Kidney tubule cell (primary cell): ENCODE data around the gene MBNL2.
A peak's percentile ranks its signal among the peaks of the same experiment; 100 is the strongest.

Source experiments
- DNase-seq: peaks from one replicate; pipeline ENCODE4 v3.0.0-alpha.2; 2018; ENCODE audit warnings: low spot score

The MBNL2 gene

DNA sequence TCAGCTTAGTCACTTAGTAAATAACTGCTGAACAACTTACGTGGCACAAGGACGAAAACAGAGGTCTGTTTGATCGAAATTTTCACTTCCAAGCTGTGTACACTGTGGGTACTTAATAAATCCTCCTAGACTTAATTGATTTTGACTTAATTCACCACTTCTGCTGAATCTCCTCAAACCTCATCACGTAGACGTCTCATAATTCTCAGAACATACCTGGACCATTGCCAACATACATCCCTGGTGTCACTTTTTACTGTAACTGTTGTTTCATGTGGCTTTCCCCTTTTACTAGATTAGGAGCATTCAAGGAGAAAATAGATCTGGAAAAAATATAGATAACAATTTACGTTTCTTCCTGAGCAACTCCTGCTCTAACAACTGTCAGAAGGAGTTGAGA, 105.0 kb downstream of the MBNL2 start:
- no peak for DNase-seq

DNA sequence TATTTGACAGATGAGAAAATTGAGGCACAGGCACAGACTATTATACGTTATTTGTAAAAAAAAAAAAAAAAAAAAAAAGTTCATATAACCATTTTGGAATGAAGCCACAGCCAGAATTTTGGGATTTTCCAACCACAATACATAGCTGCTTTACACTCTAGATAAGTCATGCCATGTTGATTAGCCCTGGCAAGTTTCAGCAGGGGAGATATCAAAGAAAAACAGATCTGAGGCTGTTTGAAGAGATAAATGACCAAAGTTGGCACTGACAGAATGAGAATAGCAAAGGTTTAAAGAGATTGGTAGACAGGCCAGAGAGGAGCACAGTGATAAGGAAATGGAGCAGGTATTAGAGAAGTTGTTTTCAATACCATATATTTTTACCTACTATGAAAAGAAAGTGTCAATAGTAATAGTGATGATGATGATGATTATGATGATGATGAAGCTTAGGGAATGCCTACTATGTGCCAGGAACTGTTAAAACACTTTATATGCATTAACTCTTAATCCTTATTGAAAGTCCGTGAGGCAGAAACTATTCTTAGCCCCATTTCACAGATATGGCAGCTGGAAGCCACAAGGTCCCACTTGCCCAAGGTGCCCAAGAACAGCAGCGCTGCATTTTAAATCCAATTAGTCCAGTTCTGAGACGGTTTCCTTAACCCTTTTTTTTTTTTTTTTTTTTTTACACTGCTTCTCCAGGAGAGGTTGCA, 105.5 kb downstream of the MBNL2 start:
- DNase-seq: peak; percentile 1

DNA sequence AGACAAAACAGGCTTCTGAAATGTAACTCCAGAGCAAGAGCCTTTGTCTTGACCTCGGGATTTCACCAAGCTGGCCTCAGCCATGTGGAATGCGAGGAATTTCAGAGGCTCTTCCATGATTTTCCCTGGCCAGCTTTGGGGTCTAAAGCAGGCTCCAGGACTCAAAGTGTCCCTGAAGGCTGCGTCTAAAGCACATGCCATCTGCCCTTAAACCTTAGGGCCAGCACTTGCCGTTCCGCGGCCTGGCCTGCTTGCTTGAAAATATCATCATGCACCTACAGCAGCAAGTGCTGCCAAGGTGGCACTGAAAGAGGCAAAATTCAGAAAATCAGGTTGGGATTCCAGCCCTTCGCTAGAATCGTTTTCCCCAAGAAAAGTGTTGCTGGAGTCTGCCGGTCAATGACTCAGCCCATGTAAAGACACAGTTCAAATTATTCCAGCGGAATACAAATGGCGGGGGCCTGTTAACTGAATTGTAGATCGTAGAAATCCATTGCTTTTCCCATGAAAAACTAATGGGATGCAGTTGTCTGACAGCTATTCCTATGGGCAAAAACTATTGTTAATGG, 106.2 kb downstream of the MBNL2 start:
- DNase-seq: peak; percentile 86

DNA sequence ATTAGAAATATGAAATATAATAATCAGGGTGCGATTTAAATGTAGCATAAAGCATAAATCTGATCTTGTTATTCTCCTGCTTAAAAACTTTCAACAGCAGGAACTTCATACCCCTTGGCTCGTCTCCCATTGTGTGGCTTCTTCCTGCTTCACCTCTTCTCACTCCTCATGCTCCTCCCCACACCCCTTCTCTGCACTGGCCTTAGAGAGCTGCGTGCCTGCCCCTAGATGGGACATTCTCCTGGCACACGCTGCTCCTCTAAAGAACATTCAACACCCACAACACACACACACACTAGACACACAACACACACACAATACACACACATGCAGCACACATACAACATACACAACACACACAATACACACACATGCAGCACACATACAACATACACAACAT, 107.2 kb downstream of the MBNL2 start:
- DNase-seq: peak; percentile 22

DNA sequence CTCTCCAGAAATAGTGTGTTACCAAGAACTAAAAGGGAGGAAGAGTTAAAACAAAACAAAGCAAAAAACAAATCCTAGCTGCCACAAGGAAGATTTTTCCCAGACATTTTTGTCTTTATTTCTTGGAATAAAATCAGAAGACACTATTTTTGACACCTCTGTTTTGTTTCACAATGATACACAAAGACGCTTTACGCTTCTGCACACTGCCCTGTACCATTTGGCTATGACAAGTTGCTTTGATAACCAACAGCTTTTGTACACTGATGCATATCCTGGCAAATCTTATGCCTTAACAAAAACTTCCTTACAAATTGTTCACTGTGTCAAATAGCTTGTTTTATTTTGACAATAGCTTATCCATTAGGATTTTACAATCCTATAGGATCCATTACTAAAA, 108.3 kb downstream of the MBNL2 start:
- no peak for DNase-seq

DNA sequence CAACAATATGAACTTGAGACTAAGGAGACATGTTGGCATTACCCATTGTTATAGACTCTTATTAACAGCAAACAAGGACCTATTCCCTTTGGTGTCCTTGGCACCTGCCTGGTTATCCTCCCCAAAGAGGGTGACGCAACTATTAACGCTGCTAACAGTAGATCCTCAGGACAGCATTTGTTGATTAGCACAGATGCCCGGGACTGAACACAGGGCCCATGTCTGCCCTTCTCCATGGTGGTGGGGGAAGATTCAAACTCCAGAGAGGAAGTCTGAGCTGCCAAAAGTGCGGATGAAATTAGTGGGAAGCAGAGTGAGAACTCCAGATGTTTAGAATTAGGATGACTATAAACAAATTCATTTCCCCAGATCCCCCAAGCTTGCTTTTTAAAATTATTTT, 110.6 kb downstream of the MBNL2 start:
- no peak for DNase-seq

DNA sequence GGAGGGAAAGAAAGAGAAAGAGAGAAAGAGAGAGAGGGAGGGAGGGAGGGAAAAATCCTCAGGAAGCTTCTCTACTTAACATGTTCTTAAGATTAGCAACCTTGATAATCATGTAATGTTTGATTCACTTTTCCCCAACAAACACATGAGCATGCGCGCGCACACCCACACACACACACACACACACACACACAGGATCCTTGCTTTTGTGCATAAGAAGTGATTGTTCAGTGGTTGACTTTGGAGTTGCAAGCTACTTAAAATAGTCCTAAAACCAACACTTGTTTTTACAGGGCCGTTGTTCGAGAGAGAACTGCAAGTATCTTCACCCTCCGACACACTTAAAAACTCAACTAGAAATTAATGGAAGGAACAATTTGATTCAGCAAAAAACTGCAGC, 111.8 kb downstream of the MBNL2 start:
- no peak for DNase-seq

DNA sequence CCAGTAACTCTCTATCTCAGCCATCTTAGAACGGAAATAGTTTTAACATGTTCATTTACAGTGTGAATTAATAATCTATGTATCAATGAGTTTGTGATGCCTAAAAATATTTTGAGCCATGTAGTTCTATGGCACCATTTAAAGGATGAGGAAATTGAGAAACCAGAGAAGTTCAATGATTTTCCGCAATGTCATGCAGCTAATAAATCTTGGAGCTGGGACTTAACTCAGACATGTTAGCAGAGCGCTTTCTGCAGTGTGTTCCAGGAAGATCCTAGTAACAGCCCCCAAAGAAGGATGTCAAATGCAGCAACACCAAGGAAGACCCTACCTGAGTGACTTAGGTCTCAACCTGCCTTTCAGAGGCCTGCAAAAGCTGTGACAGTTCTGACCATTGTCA, 112.6 kb downstream of the MBNL2 start:
- no peak for DNase-seq

DNA sequence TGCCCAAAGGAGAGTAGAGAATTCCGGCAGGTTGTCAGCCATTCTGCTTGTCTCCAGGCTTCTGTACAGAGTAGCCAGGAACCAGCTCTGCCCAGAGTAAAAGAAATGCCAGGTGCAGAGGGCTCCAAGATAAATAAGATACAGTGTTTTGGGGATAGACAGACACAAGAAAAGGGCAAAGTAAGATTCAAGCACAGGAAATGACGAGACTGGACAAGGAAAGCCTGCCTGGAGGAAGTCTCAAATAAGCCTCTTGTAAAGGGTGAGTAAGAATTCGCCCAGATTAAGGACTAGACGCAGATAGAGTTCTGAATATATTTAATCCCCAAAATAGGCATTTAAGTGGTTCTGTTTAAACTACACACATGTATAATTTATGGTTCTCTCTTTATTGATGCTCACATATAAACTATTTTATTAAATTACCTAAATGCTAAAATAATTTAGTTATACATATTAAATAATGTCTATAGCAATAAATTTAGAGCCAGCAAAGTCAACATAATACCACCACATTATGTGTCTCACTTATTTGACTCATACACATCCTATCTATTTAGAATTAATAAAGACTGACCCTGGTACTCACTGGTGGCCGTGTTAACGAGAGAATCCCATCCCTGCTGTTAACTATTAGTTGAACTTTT, 113.5 kb downstream of the MBNL2 start:
- no peak for DNase-seq

DNA sequence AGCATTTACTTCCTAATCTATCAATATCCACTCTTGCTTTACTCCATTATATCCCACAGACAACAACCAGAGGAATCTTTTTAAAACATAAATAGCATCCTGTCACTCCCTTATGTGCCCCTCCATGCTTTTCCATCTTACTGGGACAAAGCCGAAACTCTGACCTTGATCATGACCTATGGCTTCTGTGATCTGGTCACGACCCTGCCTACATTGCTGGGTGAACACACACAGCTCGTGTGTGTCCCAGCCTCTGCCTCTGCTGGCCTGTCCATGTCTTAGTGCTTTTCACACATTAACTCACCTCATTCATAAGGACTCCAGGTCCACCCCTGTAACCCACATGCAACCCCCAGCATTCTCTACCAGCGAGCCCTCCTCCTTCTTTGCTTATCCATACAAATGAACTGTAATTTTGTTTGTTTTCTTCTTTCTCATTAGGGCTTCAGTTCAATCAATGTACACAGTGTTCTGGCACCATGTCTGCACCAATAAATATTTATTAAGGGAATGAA, 115.9 kb downstream of the MBNL2 start:
- DNase-seq: no peak

DNA sequence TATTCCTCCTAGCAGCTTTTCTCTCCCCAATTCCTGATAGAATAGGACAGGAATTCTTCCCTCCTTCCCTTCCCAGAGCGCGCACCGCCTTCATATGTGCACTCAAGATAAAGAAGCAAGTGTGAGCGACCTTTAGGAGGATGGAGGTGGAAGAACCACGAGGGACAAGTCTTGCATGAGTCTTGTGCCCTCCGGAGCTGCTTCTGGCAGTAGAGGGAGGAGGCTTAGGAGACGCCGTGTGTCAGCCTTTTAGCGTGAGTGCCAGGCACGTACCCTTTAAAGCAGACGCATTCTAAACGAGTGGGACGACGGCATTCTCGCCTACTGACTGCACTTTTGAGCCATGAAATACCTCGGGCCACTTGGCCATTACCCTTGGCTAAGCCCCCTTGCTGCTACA, 116.4 kb downstream of the MBNL2 start:
- no peak for DNase-seq

DNA sequence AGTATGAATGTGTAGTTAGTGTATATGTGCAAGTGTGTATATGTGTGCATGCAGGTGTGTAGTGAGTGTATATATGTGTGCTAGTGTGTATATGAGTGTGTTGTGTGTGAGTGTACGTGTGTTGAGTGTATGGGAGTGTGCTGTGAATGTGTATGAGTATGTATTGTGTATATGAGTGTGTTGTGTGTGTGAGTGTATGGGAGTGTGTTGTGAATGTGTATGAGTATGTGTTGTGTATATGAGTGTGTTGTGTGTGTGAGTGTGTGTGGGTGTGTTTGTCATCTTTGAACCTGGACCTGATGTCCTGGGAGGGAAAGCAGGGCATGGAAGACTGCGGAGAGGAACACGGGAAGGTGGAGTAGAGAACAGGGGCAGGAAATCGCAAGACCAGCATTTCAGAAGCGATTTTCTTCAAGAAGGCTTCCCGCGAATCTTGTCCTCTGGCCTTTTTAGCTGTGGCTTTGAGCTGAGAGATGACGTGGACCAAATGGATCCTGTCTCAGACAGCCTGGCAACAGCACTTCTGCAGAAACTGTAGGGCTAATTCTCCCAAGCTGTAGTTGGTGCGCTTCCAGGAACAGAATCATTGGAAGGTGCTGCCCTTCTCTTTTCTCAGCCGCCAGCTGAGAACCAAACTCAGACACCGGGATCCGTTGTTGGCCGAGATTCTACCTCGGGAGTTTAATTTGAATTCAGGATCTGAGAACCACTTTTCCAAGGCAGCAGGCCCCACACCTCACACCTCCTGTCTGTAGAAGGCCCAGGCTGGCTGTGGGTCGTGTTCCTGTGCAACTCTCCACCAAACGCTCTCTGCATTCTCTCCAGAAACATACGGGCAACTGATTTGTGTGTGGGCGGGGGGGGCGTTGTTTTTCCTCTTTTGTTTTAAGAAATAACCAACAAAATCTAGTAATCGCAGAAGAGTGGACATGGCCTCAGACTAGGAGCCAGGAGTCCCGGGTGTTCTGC, 117.2 kb downstream of the MBNL2 start:
- peak; percentile 11 for DNase-seq

DNA sequence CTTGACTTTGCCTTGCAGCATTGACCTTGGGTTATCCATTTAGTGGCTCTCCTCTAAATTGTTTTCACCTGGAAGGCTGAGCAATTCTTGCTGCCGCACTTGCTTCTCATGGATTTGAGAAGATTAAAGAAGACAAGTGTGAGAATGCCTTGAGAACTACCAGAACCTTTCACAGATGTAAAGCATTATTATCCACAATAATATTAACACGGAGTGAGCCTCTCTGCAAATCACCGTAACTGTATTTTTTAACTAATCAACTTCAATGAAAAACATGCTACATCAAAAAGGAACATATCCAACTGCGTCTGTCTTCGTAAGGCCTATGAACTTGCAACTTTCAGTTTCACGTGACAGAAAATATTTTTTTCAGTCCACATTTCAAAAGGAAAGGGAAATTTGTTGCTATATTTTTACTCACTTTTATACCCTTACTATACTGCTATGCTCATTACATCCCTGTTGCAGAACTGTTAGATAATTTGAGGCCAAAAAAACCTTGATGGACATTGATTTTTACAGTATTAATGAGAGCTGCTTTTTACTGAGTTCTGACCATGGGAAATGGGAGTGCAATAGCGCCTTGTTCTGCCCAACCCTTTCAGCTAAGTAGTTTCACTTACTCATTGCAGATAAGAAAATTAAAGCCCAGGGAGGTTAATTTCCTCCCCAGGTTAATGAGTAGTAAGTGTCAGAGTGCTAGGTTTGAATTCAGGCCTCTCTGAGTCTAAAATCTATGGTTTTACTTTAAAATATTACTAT, 118.0 kb downstream of the MBNL2 start:
- no peak for DNase-seq

DNA sequence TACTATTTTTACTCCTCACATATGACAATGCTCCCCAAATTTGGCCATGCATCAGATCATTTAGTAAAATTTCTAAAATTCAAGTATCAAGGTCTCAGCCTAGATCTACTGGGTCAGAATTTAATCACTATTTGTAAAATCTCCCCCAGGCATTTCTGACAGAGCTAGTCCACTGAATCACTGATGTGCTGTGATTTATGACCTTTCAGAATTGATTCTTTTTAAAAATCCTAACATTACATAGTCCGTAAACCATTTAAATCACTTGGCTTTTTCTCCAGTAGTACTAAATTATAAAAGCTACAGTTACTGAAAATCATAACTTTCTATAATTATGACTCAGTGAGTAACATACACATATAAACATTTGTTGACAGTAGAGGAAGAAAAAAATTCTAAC, 119.0 kb downstream of the MBNL2 start:
- DNase-seq: no peak

DNA sequence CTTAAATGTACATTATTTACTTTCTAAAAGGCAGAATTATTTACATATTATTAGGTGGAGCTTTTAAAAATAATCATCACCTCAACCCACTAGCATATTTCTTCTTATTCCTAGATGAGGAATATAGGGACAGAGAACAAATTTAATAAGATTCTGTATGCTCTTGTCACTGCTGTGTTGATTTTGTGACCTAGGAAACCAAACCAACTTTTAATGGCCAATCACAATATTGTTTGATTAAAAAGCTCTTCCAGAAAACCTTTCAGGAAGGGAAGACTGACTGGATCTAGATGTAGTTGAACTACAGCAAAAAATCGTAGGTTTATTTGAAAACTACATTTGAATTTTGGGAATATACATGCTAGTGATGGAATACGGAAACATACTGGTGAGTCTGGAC, 120.0 kb downstream of the MBNL2 start:
- DNase-seq: no peak

DNA sequence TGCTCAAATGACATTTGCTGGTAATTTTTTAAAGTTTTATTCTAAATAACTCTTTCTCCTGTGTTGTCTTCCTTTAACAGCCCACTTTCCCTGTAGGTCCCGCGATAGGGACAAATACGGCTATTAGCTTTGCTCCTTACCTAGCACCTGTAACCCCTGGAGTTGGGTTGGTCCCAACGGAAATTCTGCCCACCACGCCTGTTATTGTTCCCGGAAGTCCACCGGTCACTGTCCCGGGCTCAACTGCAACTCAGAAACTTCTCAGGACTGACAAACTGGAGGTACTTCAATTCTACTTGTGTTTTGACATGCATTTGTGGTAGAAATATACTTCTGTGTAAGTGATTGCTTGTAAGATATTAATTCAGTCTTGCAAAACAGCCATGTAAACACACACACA, 120.8 kb downstream of the MBNL2 start:
- DNase-seq: no peak

DNA sequence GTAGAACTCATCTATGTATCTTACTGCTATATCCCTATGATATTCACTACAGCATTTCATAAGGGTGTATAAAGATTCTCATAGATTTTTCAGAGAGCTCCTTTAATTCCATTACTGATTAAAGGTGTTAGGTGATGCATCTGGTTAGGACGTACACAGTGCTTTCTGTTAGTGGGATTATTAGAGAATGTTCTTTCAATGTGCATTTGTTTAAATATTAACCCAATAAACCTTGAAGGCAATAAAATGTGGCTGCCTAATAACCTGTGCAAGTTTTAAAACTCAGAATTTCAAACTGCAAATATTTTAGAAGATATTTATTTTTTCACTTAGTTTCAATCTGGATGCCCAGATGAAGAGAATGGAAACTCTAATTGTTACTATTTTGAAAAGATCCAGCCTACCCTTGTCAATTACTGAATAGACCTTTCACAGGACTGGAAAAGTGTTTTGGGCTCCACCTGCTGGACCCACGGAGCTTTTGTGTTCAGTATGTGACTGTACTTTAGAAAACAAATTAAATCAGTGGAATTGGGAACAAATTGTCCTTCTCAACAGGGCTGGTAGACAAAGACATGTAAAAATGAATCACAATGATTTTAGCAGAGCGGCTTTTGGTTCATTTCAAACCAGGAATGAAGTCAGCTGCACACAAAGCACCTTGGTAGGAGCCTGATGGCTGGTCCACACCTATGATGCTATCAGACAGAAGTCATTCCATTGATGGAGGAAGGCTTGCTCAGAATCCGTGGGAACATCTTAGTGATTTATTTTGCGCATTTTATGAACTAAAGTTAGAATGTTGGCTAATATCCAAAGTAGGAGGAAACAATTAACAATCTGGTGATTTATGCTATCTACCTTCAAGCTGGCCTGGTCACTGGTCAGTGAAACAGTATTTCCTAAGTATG, 122.4 kb downstream of the MBNL2 start:
- DNase-seq: peak; percentile 71

DNA sequence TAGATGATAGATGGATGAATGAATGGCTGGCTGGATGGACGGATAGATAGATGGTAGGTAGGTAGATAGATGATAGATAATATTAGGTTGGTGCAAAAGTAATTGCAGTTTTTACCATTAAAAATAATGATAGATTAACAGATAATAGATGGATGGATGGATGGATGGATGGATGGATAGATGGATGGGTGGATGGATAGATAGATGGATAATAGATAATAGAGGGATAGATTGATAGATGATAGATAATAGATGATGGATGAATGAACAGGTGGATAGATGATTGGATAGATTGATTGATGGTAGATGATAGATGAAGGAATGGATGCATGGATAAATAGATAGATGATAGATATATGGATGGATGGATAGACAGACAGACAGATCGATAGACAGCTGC, 124.0 kb downstream of the MBNL2 start:
- DNase-seq: no peak

DNA sequence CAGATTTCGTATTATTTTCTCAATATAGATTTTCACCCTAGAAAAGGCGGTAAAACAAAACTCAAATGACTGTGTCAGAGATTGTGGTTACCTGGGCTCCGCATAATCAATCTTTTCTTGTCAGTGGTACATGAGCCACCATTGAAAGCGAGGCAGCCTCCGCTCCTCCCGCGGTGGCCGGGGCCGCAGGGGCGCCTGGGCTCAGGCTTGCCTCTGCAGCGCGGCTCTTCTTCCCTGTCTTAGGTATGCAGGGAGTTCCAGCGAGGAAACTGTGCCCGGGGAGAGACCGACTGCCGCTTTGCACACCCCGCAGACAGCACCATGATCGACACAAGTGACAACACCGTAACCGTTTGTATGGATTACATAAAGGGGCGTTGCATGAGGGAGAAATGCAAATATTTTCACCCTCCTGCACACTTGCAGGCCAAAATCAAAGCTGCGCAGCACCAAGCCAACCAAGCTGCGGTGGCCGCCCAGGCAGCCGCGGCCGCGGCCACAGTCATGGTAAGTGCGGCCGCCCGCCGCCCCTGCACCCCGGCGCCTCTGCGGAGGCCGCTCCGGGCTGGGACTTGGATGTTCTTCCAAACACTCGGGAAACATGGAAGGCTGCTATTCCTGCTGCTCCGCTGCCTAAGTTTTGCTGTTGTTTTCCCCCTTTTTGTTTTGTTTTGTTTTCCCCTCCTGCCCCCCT, 124.6 kb downstream of the MBNL2 start:
- DNase-seq: no peak
